ENCODE data around the gene CLCN4. TPM values are rescaled to one million over a fixed set of nuclear protein-coding genes. Genes with fewer than 3 reads are reported as not detected.

Gene CLCN4
- total RNA-seq, 4 donors from 2014 or later, result 0.88 to 3.6 (median 1.5) TPM

DNA sequence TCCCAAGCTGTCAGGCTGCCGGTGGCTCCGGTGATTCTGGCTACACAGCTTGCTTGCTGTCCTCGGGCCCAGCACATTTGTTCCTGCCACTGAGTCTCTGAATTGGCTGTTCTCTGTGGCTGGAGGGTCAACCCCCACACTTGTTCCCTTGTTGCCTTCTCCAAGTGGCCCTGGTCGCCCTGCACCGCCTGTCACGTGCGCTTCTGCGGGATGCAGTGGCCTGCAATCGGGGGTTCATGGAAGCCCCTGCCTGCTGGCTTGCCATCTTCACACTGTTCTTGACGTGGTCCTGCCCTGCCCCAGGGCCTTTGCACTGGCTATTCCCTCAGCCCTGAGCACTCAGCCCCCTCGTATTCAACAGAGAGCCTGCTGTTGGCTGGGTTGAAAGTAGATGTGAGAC, 8.1 kb downstream of the CLCN4 start:
- Histone ChIP-seq H3K4me1 (no peaks in the 10 kb centered on the region), H3K27ac (no peak overlapping the region), H3K4me3 (no peak overlapping the region), H3K36me3 (no peaks in the 10 kb centered on the region), H3K27me3 (no peaks in the 10 kb centered on the region), H3K9me3 (no peaks in the 10 kb centered on the region)
- intact Hi-C loops (cut with DNase I; ENCODE audit: low total_unique reads), result no loop called here
- no peak for DNase-seq
- TF ChIP-seq, protein P1, sequence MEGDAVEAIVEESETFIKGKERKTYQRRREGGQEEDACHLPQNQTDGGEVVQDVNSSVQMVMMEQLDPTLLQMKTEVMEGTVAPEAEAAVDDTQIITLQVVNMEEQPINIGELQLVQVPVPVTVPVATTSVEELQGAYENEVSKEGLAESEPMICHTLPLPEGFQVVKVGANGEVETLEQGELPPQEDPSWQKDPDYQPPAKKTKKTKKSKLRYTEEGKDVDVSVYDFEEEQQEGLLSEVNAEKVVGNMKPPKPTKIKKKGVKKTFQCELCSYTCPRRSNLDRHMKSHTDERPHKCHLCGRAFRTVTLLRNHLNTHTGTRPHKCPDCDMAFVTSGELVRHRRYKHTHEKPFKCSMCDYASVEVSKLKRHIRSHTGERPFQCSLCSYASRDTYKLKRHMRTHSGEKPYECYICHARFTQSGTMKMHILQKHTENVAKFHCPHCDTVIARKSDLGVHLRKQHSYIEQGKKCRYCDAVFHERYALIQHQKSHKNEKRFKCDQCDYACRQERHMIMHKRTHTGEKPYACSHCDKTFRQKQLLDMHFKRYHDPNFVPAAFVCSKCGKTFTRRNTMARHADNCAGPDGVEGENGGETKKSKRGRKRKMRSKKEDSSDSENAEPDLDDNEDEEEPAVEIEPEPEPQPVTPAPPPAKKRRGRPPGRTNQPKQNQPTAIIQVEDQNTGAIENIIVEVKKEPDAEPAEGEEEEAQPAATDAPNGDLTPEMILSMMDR (IDR thresholded peaks at IDR 0.05), result no peak
- no peak for TF ChIP-seq POLR2A (IDR thresholded peaks at IDR 0.05)

DNA sequence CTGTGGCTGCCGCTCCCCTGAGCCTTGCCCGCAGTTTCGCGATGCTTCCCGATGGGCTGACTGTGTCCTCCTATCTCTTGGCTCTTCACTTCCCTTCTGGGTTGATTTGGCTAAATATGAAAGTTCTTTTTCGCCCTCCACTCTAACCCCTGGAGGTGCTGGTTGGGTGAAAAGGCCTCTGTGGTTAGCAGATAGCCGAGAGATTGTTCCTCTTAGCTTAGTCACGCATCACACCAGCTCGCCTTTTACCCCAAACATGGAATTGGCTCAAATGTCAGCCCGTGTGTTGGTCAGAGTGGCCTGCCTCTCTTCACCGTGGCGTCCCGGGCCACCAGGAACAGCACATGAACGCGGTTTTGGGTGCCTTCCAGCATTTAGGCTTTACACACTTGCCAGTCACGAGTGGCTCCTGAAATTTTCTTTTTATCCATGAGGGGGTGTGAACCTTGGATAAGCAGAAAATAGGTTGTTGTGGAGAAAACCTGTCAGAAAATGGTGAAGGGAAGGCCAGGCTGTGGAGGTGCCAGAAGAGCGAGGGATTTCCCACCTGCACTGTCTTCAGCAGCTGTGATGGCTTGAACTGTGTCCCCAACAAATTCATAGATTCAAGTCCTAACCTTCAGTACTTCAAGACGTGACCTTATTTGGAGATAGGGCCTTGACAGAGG, 8.9 kb downstream of the CLCN4 start:
- no peaks in the 10 kb centered on the region for H3K9me3 ChIP-seq
- TF ChIP-seq POLR2A (IDR thresholded peaks at IDR 0.05), result no peak
- TF ChIP-seq, protein P1 (IDR thresholded peaks at IDR 0.05), result no peak
- H3K4me1 ChIP-seq, result no peaks in the 10 kb centered on the region
- no peak for DNase-seq
- intact Hi-C loops (cut with DNase I; ENCODE audit: low total_unique reads), result no loop called here
- H3K27me3 ChIP-seq, result no peaks in the 10 kb centered on the region
- H3K4me3 ChIP-seq, result no peak overlapping the region
- H3K27ac ChIP-seq, result no peak overlapping the region
- H3K36me3 ChIP-seq, result no peaks in the 10 kb centered on the region

DNA sequence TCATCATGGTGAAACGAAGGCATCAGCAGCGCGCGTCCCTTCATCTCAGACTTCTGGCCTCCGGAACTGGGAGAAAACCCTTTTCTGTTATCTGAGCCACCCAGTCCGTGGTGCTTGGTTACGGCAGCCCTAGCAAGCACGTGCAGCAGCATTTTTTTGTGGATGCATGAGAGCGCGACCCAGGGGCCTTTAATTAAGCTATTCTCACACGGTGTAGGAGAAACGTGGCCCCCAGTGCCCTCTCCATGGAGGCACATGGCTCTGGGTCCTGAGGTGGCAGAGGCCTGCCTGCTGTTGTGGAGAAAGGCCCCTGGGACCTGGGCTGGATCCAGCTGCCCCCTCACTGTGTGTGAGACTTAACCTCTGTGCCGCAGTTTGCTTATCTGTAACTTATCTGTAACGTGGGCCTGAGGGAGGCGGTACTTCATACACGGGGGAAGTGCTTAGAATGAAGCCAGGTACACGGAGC, 9.5 kb downstream of the CLCN4 start:
- Histone ChIP-seq H3K9me3 (no peaks in the 10 kb centered on the region), H3K27me3 (no peaks in the 10 kb centered on the region), H3K4me3 (no peak overlapping the region), H3K4me1 (no peaks in the 10 kb centered on the region), H3K36me3 (no peaks in the 10 kb centered on the region), H3K27ac (no peak overlapping the region)
- DNase-seq, result no peak
- intact Hi-C loops (cut with DNase I; ENCODE audit: low total_unique reads), result no loop called here
- TF ChIP-seq, protein P1 (IDR thresholded peaks at IDR 0.05), result no peak
- no peak for TF ChIP-seq POLR2A (IDR thresholded peaks at IDR 0.05)

DNA sequence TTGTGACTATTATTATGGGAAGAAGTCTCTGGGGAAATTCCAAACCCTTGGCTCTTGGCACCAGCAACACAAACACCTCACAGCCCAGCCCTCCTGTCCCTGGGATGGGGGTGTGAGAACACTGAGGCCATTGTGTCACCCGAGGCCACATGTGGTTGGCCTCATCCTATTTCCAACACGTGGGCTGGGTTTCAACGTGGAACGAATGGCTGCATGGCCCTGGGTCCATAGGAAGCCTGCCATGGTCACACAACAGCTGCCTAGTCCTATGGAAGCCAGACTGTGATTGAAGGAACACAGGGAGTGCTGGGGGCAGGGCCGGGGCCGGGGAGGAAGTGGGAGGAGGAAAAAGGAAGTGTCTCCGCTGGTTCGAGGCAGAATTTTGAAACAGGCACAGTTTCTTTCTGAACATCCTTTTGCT, 10.0 kb downstream of the CLCN4 start:
- H3K4me1 ChIP-seq, result no peaks in the 10 kb centered on the region
- H3K27me3 ChIP-seq, result no peaks in the 10 kb centered on the region
- intact Hi-C loops (cut with DNase I; ENCODE audit: low total_unique reads), result no loop called here
- H3K27ac ChIP-seq, result no peak overlapping the region
- no peak overlapping the region for H3K4me3 ChIP-seq
- H3K9me3 ChIP-seq, result no peaks in the 10 kb centered on the region
- TF ChIP-seq, protein P1 (IDR thresholded peaks at IDR 0.05), result no peak
- no peak for TF ChIP-seq POLR2A (IDR thresholded peaks at IDR 0.05)
- H3K36me3 ChIP-seq, result no peaks in the 10 kb centered on the region
- no peak for DNase-seq

DNA sequence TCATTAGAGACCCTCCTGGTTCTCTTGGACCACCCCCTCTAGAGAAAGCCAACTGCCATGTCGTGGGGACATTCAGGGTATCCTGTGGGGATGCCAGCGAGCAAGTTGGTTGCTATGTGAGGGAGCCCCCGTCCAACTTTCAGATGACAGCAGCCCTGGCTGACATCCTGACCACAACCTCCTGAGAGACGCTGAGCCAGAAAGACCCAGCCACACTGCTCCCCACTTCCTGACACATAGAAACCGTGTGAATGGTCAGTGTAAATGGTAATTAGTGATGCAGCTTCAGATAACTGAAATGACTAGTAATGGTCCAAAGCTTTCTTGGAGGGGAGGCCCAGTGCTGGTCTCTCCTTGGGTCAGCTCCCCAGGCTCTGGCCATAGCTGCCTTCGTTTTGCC, 10.8 kb downstream of the CLCN4 start:
- no peaks in the 10 kb centered on the region for H3K9me3 ChIP-seq
- DNase-seq, result no peak
- no peaks in the 10 kb centered on the region for H3K36me3 ChIP-seq
- no peaks in the 10 kb centered on the region for H3K27me3 ChIP-seq
- TF ChIP-seq, protein P1 (IDR thresholded peaks at IDR 0.05), result no peak
- no peak for TF ChIP-seq POLR2A (IDR thresholded peaks at IDR 0.05)
- H3K27ac ChIP-seq, result no peak overlapping the region
- no peak overlapping the region for H3K4me3 ChIP-seq
- intact Hi-C loops (cut with DNase I; ENCODE audit: low total_unique reads), result no loop called here
- H3K4me1 ChIP-seq, result no peaks in the 10 kb centered on the region
